HG02798 (cell line): ENCODE measurements around the gene PLXDC2.

Experiments used
- ATAC-seq: cut with Tn5 transposase; IDR thresholded peaks from one replicate; pipeline ENCODE4 v1.9.1; 2021; ENCODE audit warnings: mild to moderate bottlenecking; ENCODE audit not compliant: unreplicated experiment, poor library complexity

The PLXDC2 gene

DNA sequence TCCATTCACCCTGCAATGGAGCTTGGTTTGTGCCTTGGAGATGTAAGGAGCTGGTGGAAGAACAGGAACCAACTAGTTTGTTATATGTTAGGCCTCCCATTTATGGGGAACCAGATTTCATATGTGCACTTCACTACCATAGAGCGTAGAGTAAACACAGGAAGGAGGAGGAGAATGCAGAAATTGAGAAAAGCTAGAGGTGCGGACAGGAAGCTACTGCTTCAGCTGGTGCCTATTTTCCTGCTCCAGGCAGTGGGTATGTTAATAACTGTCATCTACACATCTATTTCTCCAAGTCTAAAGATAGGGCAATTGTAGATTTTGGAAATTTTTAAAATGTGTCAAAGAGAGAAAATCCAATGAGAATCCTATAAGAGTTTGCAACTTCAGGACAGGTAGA lies 482.2 kb downstream of the PLXDC2 start:
- no peak for ATAC-seq

DNA sequence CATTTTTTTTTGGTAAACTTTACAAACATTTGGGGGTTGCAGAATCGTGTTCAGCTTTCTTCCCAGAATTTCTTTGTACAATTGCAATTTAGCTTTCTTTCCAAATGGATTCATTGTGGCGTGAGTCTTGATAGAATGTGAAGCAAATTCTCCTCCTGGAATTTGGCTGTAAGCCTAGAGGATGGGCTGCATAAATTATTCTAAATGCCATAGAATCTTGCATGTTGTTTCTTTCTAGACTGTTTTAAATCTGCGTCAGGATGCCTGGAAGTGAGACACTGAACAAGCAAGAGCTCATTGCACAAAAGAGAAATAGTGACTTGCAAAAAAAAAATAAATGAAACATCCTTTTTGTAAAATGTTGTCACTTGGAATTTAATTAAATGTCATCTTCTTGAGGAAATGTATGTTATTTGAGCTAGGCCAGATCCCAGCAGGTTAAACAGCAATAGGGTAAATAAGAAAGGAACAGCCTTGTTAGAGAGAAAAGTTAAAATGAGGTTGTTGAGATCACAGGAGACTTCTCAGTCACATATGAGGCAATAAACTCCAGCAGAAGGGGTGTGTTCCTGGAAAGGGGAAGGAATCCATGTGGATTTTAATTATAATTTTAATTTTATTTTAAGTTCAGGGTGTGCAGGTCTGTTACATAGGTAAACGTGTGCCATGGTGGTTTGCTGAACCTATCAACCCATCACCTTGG lies 483.0 kb downstream of the PLXDC2 start:
- no peak for ATAC-seq

DNA sequence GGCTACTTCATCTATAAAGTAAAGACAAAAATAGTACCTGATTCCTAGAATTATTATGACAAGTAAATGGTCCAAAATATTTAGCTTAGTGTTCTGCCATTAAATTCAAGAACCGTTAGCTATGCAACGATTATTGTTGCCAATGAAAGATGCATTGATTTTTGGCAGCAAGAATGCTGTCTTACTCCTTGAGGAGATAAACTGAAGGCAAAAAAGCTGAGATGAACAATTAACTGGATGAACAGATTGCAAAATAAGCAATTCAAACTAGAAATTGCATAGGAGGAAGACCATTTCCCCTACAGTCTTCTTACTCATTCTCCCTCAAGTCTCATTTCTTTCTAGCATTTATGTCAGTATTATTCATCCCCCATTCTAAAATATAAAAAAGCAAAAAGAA lies 484.5 kb downstream of the PLXDC2 start:
- ATAC-seq, result no peak

DNA sequence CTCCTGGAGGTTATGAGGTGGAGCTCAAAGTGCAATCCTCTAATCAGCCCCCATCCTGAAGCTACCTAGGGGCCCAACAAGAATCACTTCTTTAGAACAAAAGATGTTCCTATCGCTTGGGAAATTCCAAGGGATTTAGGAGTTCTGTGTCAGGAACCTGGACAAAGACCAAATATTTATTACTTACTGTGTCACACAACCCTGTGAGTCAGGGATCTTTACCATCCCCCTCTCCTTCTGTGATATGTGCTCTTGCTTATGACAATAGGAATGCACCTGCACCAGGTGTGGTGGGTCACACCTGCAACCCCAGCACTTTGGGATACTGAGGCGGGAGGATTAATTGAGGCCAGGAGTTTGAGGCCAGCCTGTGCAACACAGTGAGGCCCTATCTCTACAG lies 485.8 kb downstream of the PLXDC2 start:
- no peak for ATAC-seq

DNA sequence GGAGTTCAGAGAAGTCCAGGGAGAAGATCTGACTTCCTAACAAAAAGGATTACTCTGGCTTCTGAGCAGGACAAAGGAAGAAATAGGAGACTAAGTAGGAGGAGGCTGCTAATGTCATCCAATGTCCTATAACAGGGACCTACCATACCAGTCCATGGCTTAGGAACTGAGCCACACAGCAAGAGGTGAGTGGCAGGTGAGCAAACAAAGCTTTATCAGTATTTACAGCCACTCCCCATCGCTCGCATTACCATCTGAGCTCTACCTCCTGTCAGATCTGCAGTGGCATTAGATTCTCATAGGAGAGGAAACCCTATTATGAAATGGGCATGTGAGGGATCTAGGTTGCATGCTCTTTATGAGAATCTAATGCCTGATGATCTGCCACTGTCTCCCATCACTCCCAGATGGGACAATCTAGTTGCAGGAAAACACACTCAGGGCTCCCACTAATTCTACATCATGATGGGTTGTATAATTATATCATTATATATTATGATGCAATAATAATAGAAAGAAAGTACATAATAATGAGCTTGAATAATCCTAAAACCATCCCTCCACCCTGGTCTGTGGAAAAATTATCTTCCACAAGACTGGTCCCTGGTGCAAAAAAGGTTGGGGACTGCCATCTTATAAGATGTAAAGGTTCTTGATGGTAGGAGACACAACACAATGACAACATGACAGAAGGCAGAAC lies 487.4 kb downstream of the PLXDC2 start:
- no peak for ATAC-seq

DNA sequence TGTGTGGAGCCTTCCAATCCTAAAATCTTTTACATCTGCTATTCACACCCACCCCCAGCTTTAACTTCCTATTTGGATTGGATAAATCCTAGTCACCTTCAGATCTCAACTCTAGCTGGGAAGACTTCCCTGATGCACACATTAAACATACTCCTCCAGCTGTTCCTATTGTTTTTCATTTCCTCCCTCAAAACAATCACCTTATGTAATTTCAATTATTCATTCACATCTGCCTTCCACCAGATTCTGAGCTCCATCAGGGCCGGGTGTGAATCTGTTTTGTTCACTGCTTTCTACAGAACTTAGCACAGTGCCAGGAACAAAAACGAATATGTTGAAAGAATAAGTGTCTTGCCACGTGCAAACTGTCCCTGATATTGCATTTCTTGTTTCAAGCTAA lies 497.4 kb downstream of the PLXDC2 start:
- no peak for ATAC-seq

DNA sequence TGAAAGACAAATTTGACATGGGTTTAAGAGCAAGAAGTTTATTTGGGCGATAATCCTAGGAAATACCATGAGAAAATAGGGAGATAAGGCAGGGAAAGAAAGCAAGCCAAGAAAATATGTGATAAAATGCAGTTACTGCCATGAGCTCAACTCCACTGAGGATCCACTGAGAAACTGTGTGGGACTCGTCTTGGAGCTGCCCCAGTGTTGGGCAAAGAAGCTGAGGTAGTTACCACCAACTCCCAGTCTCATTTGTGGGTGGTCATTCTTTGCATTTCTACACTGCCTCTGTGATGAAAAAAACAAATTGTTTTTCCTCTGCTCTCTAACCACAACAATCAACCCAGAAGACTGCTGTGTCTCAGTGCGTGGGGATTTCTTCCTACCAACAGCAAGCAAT lies 498.2 kb downstream of the PLXDC2 start:
- no peak for ATAC-seq

DNA sequence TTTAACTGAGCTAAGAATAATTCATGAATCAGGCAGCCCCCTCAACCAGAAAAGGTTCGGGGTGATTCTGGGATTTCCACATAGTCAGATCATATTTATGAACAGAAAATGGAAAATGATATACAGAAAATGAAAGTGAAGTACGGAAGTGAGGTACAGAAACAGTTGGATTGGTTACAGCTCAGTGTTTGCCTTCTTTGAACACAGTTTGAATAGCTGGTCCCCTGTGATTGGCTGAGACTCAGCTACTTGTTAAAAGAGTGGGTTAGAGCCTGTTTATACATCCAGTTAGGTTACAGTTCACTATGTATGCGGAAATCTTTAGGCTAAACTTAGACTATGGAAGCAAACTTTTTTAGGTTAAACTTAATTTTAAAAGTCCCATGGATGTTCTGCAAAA lies 511.7 kb downstream of the PLXDC2 start:
- ATAC-seq, result peak; percentile 49

DNA sequence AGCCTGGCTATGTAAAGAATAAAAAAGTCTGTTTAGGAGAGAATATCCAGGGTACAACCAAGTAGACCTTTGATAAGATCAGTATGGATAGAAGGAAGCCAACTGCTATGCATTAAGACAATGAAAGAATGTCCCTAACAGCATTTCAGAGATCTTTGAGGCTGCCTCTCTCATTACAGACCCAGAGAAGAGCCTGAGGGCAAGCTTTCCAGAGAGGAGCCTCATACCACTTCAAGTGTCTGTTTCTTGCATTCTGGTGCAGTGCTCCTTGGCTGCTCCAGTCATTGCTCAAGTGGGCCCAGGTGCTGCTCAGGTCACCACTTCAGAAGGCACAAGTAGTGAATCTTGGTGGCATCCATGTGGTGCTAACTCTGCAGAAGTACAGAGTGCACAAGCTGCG lies 514.0 kb downstream of the PLXDC2 start:
- no peak for ATAC-seq

DNA sequence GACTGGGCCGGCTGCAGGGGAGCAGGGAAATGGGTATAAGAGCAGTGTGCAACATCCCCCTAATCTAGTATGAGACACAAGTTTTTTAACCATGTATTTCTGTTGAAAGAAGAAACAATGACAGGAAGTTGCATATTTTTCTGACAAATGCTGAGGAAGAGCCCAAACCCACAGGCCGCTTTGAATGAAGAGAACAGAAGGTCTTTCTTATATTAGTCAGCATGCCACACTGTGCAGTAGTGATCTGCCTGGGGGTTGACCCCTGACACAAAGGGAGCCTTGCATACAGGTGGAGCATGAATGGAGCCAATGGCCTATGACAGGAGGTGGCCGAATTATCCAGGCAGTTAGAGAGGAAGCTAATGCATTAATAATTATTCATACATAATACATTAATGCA lies 518.3 kb downstream of the PLXDC2 start:
- ATAC-seq, result no peak
